Measurements from ENCODE around the gene MGA. TPM values are rescaled to one million over a fixed set of nuclear protein-coding genes. Genes with fewer than 3 reads are reported as not detected.
A peak's percentile ranks its signal among the peaks of the same experiment; 100 is the strongest.

The MGA gene
- total RNA-seq, 1 experiment from 2014 or later = 35.9 TPM

- H3K4me3 Mint-ChIP-seq = no peak overlapping the region
- peaks cover 40% of the 10 kb centered on the region for H3K4me1 Mint-ChIP-seq
- H3K27me3 Mint-ChIP-seq (ENCODE audit: low read depth) = no peaks in the 10 kb centered on the region
- CTCF ChIA-PET = interaction anchor here (0.9 to 6.2 kb wide), 4 partner anchors 15 to 206 kb away, joined by 3 to 45 read pairs (median 4); partner anchors contain the start of gene MAPKBP1
- DNase-seq (ENCODE audit: low spot score) (no peak), ATAC-seq (no peak)
- POLR2A ChIA-PET = no interaction called here
- H3K9me3 Mint-ChIP-seq = no peaks in the 10 kb centered on the region
- no peaks in the 10 kb centered on the region for H3K36me3 Mint-ChIP-seq
- H3K27ac Mint-ChIP-seq = peak overlapping the region; percentile 8; the same call in 1 of the 2 replicates
- TF ChIP-seq PRRX2 (CRISPR knock-in tag; IDR thresholded peaks at IDR 0.05) (no peak), RELA (CRISPR knock-in tag; IDR thresholded peaks at IDR 0.05; ENCODE audit: borderline replicate concordance) (no peak), ARID4B (CRISPR knock-in tag; IDR thresholded peaks at IDR 0.05; ENCODE audit: borderline replicate concordance) (no peak), ZSCAN18 (CRISPR knock-in tag; IDR thresholded peaks at IDR 0.05) (no peak), AR (CRISPR knock-in tag; IDR thresholded peaks at IDR 0.05) (no peak), CREM (CRISPR knock-in tag; IDR thresholded peaks at IDR 0.05) (no peak), MLX (CRISPR knock-in tag; IDR thresholded peaks at IDR 0.05) (no peak), OVOL2 (CRISPR knock-in tag; IDR thresholded peaks at IDR 0.05; ENCODE audit: borderline replicate concordance) (no peak), USF1 (CRISPR knock-in tag; IDR thresholded peaks at IDR 0.05) (no peak), AFF4 (CRISPR knock-in tag; IDR thresholded peaks at IDR 0.05; ENCODE audit: borderline replicate concordance) (no peak), SMAD4 (CRISPR knock-in tag; IDR thresholded peaks at IDR 0.05) (no peak), ATF2 (CRISPR knock-in tag; IDR thresholded peaks at IDR 0.05; ENCODE audit: borderline replicate concordance, low read depth) (no peak), NFYB (CRISPR knock-in tag; conservative IDR thresholded peaks at IDR 0.05; ENCODE audit: low read depth) (no peak), PRDM15 (CRISPR knock-in tag; IDR thresholded peaks at IDR 0.05) (no peak), NFE2L1 (CRISPR knock-in tag; IDR thresholded peaks at IDR 0.05) (no peak), ZNF416 (CRISPR knock-in tag; IDR thresholded peaks at IDR 0.05) (no peak)
Measured at GRCh38 chr15:41791547-41791937, 131.3 kb downstream of the MGA start.

Measured in WTC11 (cell line).